ENCODE measurements around the gene CPEB4.

The CPEB4 gene

DNA sequence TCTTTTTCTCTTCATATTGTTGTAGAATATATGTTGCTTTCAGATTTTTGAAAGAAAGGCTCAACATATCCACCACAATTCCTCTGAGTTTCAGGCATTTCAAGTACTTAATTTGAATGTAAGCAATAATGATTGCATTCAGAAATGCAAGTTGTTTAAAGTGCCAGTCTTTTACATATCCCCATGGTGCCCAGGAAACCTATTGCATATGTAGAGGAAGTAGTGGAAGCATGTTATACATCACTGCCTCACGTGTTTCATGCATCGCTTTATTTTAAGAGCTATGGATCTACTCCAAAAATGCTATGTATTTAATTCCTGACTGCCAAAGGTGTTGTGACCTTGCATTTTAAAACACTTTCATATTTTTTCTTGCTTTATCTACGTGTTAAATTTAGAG, 28.1 kb downstream of the CPEB4 start:
- DNase-seq, result no peak

- peak; percentile 66 for DNase-seq
These were observed 29.9 kb downstream of the CPEB4 start for GRCh38 chr5:173917788-173918786.

GRCh38 chr5:173919443-173919842, 31.3 kb downstream of the CPEB4 start:
- no peak for DNase-seq

DNA sequence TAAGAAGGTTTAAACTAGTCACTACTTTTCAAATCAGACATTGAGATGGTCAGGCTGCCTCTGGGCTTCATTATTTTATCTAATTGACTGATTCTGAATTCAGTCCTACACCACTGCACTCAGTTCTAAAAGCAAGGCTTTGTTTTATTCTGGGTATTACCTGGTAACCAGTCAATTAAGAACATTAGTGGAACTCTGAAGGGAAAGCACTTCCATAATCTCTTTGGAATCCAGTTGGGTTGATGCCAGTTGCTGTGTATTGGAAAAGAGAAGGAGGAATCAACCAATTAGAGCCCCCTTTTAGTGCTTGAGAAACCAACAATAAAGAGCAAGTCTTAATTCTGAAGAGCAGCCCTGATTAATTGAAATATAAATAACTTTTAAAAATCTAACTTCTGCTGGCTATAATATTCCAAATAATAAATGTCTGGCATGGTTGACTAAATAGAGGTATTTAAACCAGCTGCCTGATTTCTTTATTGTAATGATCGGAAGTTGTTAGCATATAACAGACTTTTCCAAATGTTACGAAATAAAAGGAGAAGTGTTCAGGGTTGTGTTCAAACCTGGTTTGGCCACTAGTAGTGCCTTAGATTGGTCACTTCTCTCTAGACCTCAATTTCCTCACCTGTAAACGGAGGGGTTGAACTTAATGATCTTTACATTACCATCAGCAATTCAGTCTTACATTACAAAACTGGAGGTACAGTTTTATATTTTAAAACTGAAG, 32.0 kb downstream of the CPEB4 start:
- no peak for DNase-seq

DNA sequence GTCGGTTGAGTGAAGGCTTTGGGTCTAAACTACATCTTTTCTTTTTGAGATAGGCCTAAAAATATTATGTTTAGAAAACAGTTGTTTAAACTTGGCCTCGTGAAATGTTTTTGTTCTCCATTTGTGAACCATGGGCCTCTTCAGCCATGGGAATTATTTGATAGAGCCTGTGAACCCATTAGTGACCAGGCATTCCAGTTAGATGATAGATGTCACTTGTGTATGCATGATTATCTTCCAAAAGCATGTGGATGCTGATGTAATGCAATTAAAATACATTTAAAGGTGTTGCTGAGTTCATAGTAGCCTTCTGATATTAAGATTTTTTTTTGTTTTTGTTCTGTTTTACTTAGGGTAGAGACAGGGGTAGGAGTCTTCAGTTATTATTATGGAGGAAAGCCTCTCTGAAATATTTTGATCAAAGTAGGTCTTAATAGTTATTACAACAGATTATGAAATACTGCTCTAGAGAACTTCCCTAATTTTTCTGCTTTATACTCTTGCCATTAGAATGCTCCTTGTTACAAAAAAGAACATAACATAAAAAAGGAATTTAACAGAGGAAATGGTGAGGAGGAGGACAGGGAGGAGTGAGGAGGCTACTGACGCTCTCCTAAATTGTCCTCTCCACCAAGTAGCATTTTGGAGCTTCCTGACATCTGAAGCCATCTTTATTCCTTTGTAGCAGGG, 32.9 kb downstream of the CPEB4 start:
- DNase-seq, result no peak

DNA sequence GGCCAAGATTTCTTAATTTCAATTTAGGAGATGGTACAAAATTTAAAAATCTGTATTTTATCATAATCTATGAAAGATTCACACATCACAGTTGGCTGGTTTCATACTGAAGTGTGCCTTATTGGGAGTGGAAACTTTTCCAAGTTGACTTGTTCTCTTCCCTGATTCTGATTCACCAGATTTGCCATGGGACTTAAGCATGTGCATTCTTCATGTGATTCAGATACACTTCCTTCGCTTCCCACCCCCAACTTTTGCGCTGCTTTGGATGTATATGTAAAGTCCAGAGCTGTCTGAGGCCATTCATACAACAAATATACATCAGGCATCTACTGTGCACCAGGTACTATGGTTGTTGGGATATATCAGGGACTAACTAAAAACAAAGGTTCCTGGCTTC, 34.4 kb downstream of the CPEB4 start:
- DNase-seq, result no peak

- no peak for DNase-seq
These were observed 35.3 kb downstream of the CPEB4 start for GRCh38 chr5:173923218-173924095.

DNA sequence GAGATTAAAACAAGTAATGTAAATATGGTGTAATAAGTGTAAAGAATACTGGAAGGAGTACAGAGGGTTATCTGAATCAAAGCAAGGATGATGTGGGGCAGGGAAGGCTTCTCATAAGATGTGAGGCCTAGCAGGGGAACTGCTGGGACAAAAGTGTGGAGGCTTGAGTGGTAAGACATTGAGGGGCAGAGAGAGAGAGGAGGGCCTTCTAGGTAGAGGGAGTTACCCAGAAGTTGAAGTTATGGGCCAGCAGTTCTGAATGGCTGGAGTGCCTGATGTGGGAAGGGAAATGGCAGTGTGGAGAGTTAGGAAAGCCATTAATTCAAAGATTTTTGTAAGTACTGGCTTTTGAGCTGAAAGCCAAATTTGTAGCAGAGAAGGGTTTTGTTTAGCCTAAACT, 36.8 kb downstream of the CPEB4 start:
- DNase-seq, result no peak

DNA sequence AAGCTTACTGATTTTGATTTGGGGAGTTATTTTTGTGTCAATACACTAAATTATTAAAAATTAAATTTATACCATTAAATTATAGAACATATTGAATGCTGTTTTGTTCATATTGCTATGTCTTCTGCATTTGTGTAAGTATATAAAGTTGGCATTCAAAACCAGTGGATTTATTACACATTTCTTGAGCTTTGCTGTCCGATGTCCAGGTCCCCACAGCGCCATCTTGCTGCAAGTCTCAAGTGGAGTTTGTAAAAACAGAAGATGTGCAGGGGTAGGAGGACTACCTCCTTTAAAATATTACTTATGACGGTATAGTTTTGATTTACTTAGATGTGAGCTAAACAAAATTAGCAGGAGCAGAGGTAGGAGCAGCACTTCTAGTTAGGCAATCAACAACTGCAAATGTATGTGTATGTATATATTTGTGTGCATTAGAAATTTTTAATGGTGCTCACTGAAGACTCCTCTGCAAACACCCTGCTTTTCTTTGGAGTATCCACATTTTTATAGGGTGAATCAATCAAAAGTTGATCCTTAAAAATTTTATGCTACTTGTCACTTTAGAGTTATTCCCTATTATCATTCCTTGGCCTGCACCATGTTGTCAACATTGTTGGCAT, 37.4 kb downstream of the CPEB4 start:
- DNase-seq, result no peak

DNA sequence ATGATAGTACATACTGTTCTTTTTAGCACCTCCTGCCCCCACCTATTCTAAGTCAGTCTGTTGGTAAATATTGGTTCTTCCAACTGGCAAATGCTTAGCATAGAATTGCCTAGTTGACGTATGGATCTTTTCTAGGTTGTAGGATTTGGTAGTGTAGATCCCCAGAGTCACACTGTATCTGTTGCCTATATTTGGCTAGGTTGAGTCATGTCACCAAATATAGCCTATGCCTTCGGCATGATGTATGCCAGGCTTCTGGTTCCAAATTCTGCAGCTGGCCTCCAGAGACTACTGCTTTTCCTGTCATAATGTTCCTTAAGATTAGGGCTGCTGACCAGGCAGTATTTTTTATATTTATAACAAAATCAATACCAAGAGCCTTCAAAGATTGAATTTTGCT, 38.2 kb downstream of the CPEB4 start:
- DNase-seq, result no peak

DNA sequence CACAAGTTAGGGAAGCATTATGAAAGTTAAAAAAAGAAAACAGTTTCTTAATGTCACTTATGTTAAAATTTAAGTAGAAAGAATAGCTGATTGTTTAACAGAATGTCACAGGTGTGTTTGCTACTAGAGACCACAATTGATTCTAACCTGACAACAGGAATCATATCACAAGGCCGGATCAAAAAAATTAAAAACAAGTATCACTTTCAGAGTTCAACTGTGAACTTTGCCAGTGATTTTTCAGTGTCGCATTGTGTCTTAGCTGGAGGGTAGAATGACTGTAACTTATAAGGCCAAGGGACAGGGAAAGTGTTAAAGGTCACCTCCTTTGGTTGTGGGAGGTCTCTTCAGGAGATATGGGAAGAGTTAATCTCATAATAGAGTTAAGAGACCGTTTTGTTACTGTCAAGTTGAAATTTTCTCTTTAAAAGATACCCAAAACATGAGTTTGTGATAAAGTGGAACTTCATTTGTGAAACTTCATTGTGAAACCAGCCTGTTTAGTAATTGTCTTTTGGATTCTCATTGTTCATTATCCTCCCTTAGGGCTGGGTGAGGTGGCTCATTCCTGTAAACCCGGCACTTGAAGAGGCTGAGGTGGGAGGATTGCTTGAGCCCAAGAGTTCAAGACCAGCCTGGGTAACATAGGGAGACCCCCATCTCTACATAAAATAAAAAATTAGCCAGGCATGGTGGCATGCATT, 40.9 kb downstream of the CPEB4 start:
- no peak for DNase-seq

GRCh38 chr5:173932695-173933139, 44.6 kb downstream of the CPEB4 start:
- no peak for DNase-seq

DNA sequence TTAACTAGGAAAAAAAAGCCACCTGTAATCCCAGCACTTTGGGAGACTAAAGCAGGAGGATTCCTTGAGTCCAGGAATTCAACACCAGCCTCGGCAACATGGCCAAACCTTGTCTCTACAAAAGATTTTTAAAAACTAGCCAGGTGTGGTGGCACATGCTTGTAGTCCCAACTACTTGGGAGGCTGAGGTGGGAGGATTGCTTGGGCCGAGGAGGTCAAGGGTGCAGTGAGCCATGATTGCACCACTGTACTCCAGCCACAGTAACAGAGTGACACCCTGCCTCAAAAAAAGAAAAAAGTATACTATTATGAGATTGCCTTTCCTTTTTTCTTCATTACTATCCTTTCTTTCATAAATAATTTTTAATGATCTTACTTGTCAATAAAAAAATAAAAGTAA, 45.8 kb downstream of the CPEB4 start:
- DNase-seq, result no peak

DNA sequence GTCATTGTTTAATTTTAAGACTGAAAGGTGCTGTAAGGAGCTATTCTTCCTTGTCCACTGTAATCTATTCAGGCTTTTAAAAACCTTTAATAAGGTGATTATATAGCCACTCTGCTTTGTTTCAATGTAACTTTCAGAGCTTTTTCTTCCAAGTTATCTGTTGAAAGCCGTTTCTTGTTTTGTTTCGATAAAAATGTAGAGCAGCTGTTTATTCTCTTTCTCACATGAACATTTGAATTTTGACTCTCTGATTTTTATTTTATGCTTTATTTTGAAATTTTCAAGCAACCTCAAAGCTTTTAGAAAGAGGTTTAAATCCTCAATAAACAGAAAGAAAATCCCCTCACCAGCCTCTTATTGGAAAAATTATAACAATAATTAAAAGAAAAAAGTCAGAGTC, 47.2 kb downstream of the CPEB4 start:
- DNase-seq, result no peak

DNA sequence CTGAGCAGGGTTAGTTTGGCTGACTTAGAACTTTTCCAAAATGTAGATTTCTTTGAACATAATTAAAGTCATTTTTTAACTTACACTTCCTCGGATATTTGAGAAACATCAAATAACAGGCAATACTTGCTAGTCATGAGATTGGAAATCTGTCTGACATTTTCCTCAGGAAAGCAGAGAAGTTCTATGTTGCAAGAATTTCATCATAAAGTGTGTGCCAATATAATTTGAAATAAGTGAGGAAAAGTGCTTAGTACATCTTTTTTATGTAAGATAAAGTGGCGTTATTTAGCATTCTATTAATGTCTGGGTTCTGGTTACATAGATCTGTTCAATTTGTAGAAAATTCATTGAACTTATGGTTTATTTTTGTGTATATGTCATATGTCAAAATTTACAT, 52.1 kb downstream of the CPEB4 start:
- DNase-seq, result no peak

GRCh38 chr5:173941102-173941501, 53.0 kb downstream of the CPEB4 start:
- no peak for DNase-seq

DNA sequence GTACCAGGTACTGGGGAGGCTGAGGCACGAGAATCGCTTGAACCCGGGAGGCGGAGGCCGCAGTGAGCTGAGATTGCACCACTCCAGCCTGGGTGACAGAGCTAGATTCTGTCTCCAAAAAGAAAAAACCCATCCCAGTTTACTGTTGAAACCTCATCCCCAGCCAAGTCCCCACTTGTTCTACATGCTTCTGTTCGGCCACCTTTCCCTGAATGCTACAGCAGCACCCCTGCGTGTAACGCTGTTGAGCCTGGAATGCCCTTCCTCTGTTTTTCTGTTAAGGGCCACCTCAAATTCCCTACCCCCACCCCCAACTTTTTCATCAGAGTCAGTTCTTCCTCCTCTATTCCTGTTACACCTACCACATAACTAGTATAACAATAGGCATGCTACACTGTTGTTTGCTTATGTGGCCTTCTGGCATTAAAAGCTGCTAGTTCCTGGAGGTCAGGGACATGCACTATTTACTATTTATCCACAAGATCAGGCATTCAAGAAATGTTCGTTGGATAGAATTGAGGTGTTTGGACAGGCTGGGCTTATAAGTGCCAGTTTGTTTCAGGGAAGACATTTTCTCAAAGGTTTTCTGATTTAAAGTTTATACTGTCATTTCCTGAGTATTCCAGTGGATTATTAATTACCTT, 53.7 kb downstream of the CPEB4 start:
- no peak for DNase-seq

DNA sequence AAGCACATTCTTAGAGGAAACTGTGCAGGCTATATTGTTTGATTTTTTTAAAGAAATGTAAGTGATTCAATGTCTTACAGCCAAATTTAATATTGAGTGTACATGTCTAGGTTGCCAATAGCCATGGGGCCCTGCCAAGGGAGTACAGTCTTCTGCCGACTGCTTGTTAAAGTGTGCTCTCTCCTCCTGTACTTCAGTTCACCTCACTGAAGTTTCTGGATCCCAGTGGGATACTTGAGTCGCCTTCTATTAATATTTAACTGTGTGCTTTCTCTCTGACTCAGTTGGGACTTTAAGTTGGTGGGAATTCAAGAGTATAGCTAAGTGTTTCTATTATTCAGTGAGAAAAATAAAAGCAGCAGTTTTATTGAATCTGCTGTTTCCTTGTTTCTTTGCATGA, 56.4 kb downstream of the CPEB4 start:
- DNase-seq, result peak; percentile 73

DNA sequence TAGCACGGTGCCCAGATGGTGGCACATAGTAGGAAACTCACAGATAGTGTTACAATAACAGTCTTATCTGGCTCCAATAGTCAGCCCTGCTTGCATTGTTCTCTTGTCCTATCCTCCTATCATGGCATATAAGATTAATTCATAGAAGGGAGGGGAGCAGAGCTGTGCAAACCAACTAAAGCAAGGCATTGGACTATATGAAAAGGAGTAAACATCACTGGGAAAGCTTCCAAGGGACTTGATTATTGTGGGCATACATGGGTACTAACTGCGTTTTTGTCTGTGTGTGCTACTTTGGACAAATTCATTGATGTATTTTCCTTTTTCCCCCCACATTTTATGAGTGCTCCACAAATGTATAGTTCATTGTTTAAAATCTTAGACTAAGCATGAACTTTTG, 57.0 kb downstream of the CPEB4 start:
- DNase-seq, result no peak

DNA sequence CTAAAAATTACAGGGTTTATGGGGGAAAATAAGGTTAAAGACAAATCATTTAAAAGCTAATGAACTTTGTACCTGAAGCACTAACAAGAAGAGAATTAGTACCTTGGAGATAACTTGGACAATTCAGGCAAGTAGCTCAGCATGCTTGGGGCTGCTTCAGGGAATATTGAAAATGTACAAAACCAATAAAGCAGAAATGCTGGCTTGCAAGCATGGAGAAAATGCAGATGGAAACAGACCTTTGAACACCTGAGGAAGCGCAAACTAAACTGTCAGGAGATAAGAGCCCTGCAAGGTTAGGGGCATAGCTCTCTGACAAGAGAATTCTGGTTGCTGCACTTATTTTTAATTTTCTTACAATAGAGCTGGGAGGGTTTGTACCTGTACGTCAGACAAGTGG, 58.2 kb downstream of the CPEB4 start:
- DNase-seq, result no peak

- DNase-seq, result no peak
These were observed 62.7 kb downstream of the CPEB4 start for GRCh38 chr5:173950829-173951228.
